ENCODE data around the gene GRB14.
"Not testable (repeated sequence)": the region's sequence is repeated elsewhere in the genome, so short reads cannot be mapped to it uniquely, and the experiment has no call there.

GRB14 gene

DNA sequence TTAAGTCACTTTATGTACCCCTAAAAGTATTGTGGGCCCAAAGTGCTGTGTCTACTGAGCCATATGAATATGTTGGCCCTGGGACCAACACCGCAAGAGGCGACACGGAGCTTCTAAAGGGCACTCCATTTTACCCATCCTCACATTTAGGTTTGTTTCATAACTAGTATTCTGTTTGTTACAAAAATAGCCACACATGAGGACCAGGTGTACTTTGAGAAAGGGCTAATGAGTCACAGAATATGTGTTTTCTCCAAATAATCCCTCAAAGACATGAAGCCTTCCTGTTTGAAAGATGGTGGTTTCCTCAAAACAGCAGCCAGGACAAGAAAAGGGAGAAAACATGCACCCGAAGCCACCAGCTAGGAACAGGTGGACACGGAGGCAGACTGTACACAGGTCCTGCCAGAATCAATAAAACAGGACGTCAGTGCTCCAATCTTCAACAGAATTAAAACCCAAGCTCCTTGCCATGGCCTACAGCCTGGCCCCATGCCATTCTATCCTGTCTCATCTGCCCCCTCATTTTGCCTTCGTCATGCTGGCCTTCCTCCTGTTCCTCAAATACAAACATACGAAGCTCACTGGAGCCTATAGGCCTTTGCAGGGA is 21.8 kb upstream of the GRB14 start:
- TF ChIP-seq, protein P1, sequence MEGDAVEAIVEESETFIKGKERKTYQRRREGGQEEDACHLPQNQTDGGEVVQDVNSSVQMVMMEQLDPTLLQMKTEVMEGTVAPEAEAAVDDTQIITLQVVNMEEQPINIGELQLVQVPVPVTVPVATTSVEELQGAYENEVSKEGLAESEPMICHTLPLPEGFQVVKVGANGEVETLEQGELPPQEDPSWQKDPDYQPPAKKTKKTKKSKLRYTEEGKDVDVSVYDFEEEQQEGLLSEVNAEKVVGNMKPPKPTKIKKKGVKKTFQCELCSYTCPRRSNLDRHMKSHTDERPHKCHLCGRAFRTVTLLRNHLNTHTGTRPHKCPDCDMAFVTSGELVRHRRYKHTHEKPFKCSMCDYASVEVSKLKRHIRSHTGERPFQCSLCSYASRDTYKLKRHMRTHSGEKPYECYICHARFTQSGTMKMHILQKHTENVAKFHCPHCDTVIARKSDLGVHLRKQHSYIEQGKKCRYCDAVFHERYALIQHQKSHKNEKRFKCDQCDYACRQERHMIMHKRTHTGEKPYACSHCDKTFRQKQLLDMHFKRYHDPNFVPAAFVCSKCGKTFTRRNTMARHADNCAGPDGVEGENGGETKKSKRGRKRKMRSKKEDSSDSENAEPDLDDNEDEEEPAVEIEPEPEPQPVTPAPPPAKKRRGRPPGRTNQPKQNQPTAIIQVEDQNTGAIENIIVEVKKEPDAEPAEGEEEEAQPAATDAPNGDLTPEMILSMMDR (conservative IDR thresholded peaks at IDR 0.05; ENCODE audit: low read depth) = no peak
- DNase-seq (ENCODE audit: low spot score) = no peak
- POLR2A ChIA-PET (ENCODE audit: low non-redundant PET) = no interaction called here
- CTCF ChIA-PET = no interaction called here
- H3K27ac ChIP-seq = no peak overlapping the region

DNA sequence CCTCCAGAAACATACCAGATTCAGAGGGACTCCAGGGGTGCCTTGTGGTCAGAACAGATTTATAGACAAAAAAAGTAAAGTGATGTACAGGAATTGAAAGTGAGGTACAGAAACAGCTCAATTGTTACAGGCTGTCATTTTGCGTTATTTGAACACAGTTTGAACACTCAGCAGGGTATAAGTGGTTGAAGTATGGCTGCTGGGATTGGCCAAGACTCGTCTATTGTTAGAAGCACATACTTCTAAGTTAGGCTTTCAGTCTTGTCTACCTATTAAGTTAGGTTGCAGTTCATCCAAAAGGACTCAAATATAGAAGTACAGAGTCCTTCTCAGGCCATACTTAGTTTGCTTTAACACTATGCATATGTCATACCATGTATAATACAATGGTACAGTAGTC is 21.0 kb upstream of the GRB14 start:
- ChIA-PET CTCF (no interaction called here), POLR2A (ENCODE audit: low non-redundant PET) (no interaction called here)
- no peak overlapping the region for H3K27ac ChIP-seq
- TF ChIP-seq, protein P1 (conservative IDR thresholded peaks at IDR 0.05; ENCODE audit: low read depth) = no peak
- DNase-seq (ENCODE audit: low spot score) = no peak

DNA sequence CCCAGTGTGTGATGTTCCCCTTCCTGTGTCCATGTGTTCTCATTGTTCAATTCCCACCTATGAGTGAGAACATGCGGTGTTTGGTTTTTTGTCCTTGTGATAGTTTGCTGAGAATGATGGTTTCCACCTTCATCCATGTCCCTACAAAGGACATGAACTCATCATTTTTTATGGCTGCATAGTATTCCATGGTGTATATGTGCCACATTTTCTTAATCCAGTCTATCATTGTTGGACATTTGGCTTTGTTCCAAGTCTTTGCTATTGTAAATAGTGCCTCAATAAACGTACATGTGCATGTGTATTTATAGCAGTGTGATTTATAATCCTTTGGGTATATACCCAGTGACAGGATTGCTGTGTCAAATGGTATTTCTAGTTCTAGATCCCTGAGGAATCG is 7.0 kb upstream of the GRB14 start:
- CTCF ChIA-PET; DNase-seq (ENCODE audit: low spot score); H3K27ac ChIP-seq; POLR2A ChIA-PET (ENCODE audit: low non-redundant PET): not testable (repeated sequence)

DNA sequence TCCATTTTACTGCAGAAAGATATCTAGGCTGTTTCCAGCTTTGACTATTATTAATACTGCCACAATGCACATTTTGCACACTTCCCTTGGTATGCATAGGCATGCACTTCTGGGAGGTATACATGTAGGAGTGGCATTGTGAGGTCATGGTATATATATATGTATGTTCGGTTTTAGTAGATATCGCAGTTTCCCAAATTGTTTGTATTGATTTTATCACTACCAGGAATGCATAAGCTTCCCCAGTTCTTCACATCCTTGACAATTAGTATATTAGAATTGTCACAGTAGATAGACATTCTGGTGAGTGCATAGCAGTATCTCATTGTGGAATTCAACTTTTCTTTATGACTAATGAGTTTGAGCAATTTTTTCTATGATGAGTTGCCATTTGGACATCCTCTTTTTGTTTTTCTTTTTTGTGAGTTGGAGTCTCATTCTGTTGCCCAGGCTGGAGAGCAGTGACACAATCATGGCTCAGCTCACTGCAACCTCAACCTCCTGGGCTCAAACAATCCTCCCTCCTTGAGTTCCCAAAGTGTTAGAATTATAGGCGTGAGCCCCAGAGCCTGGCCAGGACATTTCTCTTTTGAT is 4.2 kb upstream of the GRB14 start:
- CTCF ChIA-PET = no interaction called here
- TF ChIP-seq, protein P1 (conservative IDR thresholded peaks at IDR 0.05; ENCODE audit: low read depth) = no peak
- DNase-seq (ENCODE audit: low spot score) = no peak
- no peak overlapping the region for H3K27ac ChIP-seq
- POLR2A ChIA-PET (ENCODE audit: low non-redundant PET) = no interaction called here

DNA sequence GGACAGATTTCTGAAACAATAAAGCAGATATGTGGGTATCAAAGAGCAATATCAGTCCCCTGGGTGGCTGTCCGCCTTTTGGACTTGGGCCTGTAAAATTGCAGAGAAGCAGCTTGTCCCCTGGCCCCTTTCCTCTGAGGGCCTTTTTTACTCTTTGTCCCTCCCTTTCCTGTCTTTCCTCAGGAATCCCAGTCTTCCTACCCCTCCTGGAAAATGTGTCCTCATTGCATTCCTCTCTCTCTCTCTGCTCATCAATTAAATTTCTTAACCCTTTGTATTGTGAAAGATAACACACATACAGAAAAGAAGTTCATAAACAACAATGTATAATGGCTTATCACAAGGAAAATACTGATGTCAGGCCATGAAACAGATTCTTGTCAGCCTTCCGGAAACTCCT is 3.0 kb upstream of the GRB14 start:
- TF ChIP-seq, protein P1 (conservative IDR thresholded peaks at IDR 0.05; ENCODE audit: low read depth) = no peak
- DNase-seq (ENCODE audit: low spot score) = no peak
- POLR2A ChIA-PET (ENCODE audit: low non-redundant PET) = no interaction called here
- CTCF ChIA-PET = no interaction called here
- H3K27ac ChIP-seq = no peak overlapping the region

DNA sequence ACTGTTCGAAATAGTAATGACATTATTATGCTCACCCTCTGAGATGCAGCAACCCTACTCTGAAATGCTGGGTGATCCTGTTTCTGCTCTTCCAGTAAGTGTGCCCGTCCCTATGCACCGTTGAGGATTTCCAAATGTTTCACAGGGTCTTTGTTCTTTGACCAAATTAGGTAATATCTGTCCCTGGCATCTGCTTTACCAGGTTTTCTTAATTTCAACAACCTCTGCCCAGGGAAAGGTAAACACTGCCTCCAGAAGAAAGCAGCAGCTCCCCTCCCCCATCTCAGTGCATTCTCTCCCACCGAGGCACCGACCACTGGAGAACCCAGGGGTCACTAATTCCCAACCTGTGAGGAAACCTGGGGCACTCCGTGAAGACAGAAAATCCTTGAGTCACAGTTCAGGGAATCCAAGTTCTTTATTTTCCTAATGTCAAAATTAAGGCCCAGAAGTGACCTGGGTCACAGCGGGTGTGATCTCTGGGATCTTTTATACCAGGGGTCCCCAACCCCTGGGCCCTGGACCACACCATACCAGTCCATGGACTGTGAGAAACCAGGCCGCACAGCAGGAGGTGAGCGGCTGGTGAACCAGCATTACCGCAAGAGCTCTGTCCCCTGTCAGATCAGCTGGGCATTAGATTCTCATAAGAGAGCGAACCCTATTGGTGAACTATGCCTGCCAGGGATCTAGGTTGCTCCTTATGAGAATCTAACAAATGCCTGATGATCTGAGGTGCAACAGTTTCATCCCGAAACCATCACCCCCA is 1.2 kb upstream of the GRB14 start:
- H3K27ac ChIP-seq = no peak overlapping the region
- CTCF ChIA-PET = no interaction called here
- no peak for DNase-seq (ENCODE audit: low spot score)
- POLR2A ChIA-PET (ENCODE audit: low non-redundant PET) = no interaction called here
- TF ChIP-seq, protein P1 (conservative IDR thresholded peaks at IDR 0.05; ENCODE audit: low read depth) = no peak

DNA sequence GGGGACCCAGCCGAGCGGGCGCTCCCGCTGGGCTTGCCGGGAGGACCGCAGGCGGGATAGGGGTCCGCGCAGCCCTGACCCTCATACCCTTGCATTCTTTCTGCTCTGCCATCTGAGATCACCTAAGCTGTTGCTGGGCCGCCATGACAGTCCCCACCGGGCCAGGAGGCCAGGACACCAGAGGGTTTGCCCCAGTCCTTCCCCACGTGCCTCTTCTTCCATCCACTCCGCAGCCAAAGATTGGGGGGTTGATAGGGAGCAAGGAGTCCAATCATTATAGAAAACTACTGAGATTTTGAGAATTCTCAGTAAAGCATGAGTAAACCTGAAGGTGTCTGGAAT is 453 bp upstream of the GRB14 start:
- ChIA-PET POLR2A (ENCODE audit: low non-redundant PET) (no interaction called here), CTCF (interaction anchor here (0.6 kb wide), 1 partner anchor 93 kb away, joined by 4 read pairs; no protein-coding TSS in a partner anchor)
- TF ChIP-seq, protein P1 (conservative IDR thresholded peaks at IDR 0.05; ENCODE audit: low read depth) = no peak
- H3K27ac ChIP-seq = no peak overlapping the region
- peak; percentile 24 for DNase-seq (ENCODE audit: low spot score)

Data from RWPE1 (cell line).